ENCODE measurements around the gene MAPT. TPM values are rescaled to one million over a fixed set of nuclear protein-coding genes. Genes with fewer than 3 reads are reported as not detected.

MAPT gene
- total and polyA plus RNA-seq, 2 of the 13 experiments (the other 11 are each of a cell fraction or from before 2014, with no cell fraction given), result 2.1 to 2.8 TPM

GRCh38 chr17:45923511-45924268 lies 29.3 kb downstream of the MAPT start (continued):
- peak; percentile 50 for TF ChIP-seq PAXIP1 (CRISPR knock-in tag; conservative IDR thresholded peaks at IDR 0.05)
- TF ChIP-seq FOSL1 (CRISPR knock-in tag; IDR thresholded peaks at IDR 0.05; ENCODE audit: borderline replicate concordance), result no peak
- TF ChIP-seq TOPORS (CRISPR knock-in tag; IDR thresholded peaks at IDR 0.05), result no peak
- TF ChIP-seq MAX (IDR thresholded peaks at IDR 0.05), result no peak
- TF ChIP-seq ZNF253 (CRISPR knock-in tag; IDR thresholded peaks at IDR 0.05; ENCODE audit: borderline replicate concordance), result peak; percentile 41; the same call in 1 of the 2 replicates
- TF ChIP-seq FOXO4 (CRISPR knock-in tag; conservative IDR thresholded peaks at IDR 0.05), result 0 out of 2 replicates have a peak, but pooled peaks have one; percentile 36
- no peak for TF ChIP-seq ZNF672 (CRISPR knock-in tag; IDR thresholded peaks at IDR 0.05)
- peak; percentile 61 for TF ChIP-seq MAFF (IDR thresholded peaks at IDR 0.05; ENCODE audit: low read depth, low read length)
- 0 out of 2 replicates have a peak, but pooled peaks have one; percentile 32 for TF ChIP-seq KDM5A (IDR thresholded peaks at IDR 0.05; ENCODE audit: borderline replicate concordance, low read length)
- no peak for TF ChIP-seq TAF15 (IDR thresholded peaks at IDR 0.05; ENCODE audit: low read depth, low read length, poor library complexity, severe bottlenecking)
- no peak for TF ChIP-seq POLR2AphosphoS5 (IDR thresholded peaks at IDR 0.05; ENCODE audit: low read depth, low read length)
- peak; percentile 85 for TF ChIP-seq CEBPG (CRISPR knock-in tag; IDR thresholded peaks at IDR 0.05)
- no peak for TF ChIP-seq MTF2 (CRISPR knock-in tag; IDR thresholded peaks at IDR 0.05; ENCODE audit: borderline replicate concordance)
- peak; percentile 98 for TF ChIP-seq CEBPB (IDR thresholded peaks at IDR 0.05; ENCODE audit: borderline replicate concordance, low read depth, low read length)
- peak; percentile 65; the same call in 1 of the 2 replicates for TF ChIP-seq TFAP4 (IDR thresholded peaks at IDR 0.05; ENCODE audit: borderline replicate concordance, low read depth)
- peak; percentile 62; the same call in 1 of the 2 replicates for TF ChIP-seq ZNF782 (CRISPR knock-in tag; IDR thresholded peaks at IDR 0.05; ENCODE audit: borderline replicate concordance)
- no peak for TF ChIP-seq REST (IDR thresholded peaks at IDR 0.05; ENCODE audit: borderline replicate concordance in 1 of 2, low read depth in 1 of 2, low read length in 2 of 2)
- TF ChIP-seq ASH2L (IDR thresholded peaks at IDR 0.05; ENCODE audit: insufficient read length, low read depth, low read length), result peak; percentile 83
- 0 out of 2 replicates have a peak, but pooled peaks have one; percentile 19 for TF ChIP-seq FOSL2 (CRISPR knock-in tag; IDR thresholded peaks at IDR 0.05)

All from HepG2 (cell line).